GM12874 (cell line): ENCODE results near the gene PLK3.
A peak's percentile ranks its signal among the peaks of the same experiment; 100 is the strongest.

ENCODE experiments used
- CTCF ChIP-seq: IDR thresholded peaks from 2 replicates; pipeline ENCODE4 v1.5.1; 2011; ENCODE audit warnings: low read depth, mild to moderate bottlenecking, control low read depth, low read length, moderate library complexity; ENCODE audit not compliant: insufficient read depth

Gene PLK3

DNA sequence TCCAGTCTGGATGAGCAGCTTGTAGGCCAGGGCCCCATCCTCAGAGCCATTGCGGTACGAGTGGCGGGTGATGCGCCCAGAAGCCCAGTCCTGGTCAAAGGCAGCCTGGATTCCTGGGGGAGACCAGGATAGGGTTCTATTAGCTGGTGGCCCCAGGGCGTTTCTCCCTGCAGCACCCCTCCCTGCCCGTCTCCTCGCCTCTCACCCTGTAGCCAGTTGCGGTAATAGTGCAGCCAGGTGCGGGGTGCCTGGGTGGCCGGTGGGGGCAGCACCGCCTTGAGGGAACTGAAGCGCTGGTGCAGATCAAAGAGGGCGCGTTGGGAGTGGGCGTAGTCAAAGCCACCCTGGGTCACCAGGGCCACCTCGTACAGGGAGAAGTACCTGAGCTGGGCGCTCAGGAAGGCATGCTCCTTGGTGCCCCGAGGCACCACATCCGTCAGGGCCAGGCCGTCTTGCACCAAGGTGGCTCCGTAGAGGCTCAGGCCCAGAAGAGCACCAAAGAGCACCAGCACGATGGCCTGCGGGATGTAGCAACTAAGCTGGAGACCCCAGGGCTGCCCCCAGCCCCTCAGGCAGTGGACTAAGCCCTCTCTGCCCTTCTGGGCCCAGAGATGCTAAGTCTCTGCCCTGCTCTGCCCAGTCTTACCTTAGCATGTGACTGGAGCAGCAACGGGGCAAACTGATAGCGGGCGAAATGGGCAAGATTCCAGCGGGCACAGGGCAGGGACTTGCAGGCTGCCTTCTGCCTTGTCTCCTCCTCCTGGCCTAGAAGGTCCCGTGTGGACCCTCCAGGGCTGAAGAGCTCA is 27.2 kb downstream of the PLK3 start:
- 0 out of 2 replicates have a peak, but pooled peaks have one; percentile 14 for TF ChIP-seq CTCF

DNA sequence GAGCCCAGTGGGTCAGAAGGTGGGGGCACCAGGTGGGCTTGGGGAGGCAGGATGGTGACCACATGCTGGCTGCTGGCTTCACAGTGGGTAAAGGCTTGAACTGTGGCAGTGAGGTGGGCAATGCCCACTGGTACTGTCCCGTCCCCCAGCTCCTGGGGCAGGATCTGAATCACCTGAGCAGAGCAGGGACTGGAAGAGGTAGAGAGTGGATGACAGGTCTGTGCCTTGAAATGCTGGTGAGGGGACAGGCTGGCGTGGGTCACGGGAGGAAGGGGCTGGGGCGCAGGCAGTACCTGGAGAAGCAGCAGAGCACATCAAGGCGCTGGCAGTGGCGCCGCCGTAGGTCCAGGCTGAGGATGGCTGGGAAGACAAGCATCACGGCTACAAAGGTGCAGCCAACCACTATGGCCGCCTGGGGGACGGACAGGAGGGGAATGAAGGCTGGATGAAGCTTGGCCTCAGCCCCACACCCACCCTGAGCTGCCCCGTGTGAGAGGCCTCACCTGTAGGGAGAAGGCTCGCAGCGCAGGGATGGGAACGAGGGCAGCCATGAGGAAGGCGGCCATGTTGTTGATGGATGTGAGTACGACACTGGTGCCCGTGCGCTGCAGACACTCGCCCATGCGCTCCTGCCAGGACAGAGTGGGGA is 27.9 kb downstream of the PLK3 start:
- no peak for TF ChIP-seq CTCF

- TF ChIP-seq CTCF = no peak
These were observed 28.8 kb downstream of the PLK3 start for GRCh38 chr1:44828841-44829440.

GRCh38 chr1:44829506-44830384 is 29.6 kb downstream of the PLK3 start:
- TF ChIP-seq CTCF = no peak

DNA sequence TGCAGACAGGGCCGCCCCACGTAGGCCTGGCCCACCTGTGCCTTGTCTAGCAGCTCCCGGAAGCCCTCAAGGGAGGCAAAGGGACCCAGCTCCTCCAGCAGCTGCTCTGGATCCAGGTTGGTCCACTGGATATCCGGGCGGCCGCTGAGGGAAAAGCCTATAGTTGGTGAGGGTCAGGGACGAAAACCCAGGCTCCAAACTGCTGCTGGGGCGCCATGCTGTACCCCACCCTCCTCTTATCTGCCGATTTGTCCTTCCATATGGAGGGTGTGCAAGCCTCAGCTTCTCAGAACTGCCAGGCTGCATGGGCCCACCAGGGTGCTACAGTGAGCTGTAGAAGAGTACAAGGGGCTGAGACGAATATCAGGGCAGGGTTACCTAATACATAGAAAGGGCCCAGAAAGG is 30.7 kb downstream of the PLK3 start:
- no peak for TF ChIP-seq CTCF

GRCh38 chr1:44831516-44831915 is 31.3 kb downstream of the PLK3 start:
- no peak for TF ChIP-seq CTCF
